HG02571 (cell line): Measurements from ENCODE around the gene CDH2.

Source experiments
- ATAC-seq: cut with Tn5 transposase; IDR thresholded peaks from one replicate; pipeline ENCODE4 v1.9.1; 2021; ENCODE audit warnings: mild to moderate bottlenecking, moderate library complexity; ENCODE audit not compliant: unreplicated experiment

CDH2 gene

GRCh38 chr18:28091197-28091596 lies 85.7 kb downstream of the CDH2 start:
- ATAC-seq = no peak

GRCh38 chr18:28088477-28088876 lies 88.5 kb downstream of the CDH2 start:
- no peak for ATAC-seq

GRCh38 chr18:28086670-28087552 lies 90.0 kb downstream of the CDH2 start:
- no peak for ATAC-seq

- ATAC-seq = no peak
Observed at GRCh38 chr18:28081516-28081915, 95.4 kb downstream of the CDH2 start.

- ATAC-seq = no peak
Observed at GRCh38 chr18:28080876-28081300, 96.0 kb downstream of the CDH2 start.

- no peak for ATAC-seq
Observed at GRCh38 chr18:28079883-28080282, 97.0 kb downstream of the CDH2 start.

GRCh38 chr18:28078849-28079248 lies 98.1 kb downstream of the CDH2 start:
- ATAC-seq = no peak

- no peak for ATAC-seq
Observed at GRCh38 chr18:28078298-28078697, 98.6 kb downstream of the CDH2 start.

- no peak for ATAC-seq
Observed at GRCh38 chr18:28075501-28075900, 101.4 kb downstream of the CDH2 start.

GRCh38 chr18:28074076-28074475 lies 102.9 kb downstream of the CDH2 start:
- no peak for ATAC-seq

GRCh38 chr18:28073658-28074057 lies 103.3 kb downstream of the CDH2 start:
- ATAC-seq = no peak

GRCh38 chr18:28071199-28071598 lies 105.7 kb downstream of the CDH2 start:
- no peak for ATAC-seq

GRCh38 chr18:28068207-28068606 lies 108.7 kb downstream of the CDH2 start:
- no peak for ATAC-seq

GRCh38 chr18:28067346-28067745 lies 109.6 kb downstream of the CDH2 start:
- no peak for ATAC-seq

- no peak for ATAC-seq
Observed at GRCh38 chr18:28065793-28066186, 111.1 kb downstream of the CDH2 start.

GRCh38 chr18:28065031-28065792 lies 111.7 kb downstream of the CDH2 start:
- ATAC-seq = no peak

GRCh38 chr18:28063926-28064325 lies 113.0 kb downstream of the CDH2 start:
- ATAC-seq = no peak

GRCh38 chr18:28063271-28063761 lies 113.6 kb downstream of the CDH2 start:
- no peak for ATAC-seq

- ATAC-seq = no peak
Observed at GRCh38 chr18:28062443-28062842, 114.5 kb downstream of the CDH2 start.

- ATAC-seq = no peak
Observed at GRCh38 chr18:28059861-28060260, 117.1 kb downstream of the CDH2 start.

- ATAC-seq = no peak
Observed at GRCh38 chr18:28050545-28050944, 126.4 kb downstream of the CDH2 start.

- ATAC-seq = no peak
Observed at GRCh38 chr18:28048612-28049011, 128.3 kb downstream of the CDH2 start.
